HG03342 (cell line): ENCODE measurements around the gene DSCAML1.

Experiments used
- ATAC-seq: cut with Tn5 transposase; IDR thresholded peaks from one replicate; pipeline ENCODE4 v1.9.1; 2021; ENCODE audit warnings: mild to moderate bottlenecking, moderate library complexity; ENCODE audit not compliant: unreplicated experiment

DSCAML1 gene

GRCh38 chr11:117562136-117562535 lies 234.9 kb downstream of the DSCAML1 start:
- ATAC-seq: no peak

GRCh38 chr11:117560780-117561530 lies 236.1 kb downstream of the DSCAML1 start:
- no peak for ATAC-seq

- ATAC-seq: no peak
These were observed 237.3 kb downstream of the DSCAML1 start for GRCh38 chr11:117559698-117560097.

GRCh38 chr11:117557361-117557760 lies 239.7 kb downstream of the DSCAML1 start:
- no peak for ATAC-seq

GRCh38 chr11:117554601-117555333 lies 242.2 kb downstream of the DSCAML1 start:
- no peak for ATAC-seq

GRCh38 chr11:117552626-117553025 lies 244.4 kb downstream of the DSCAML1 start:
- no peak for ATAC-seq

GRCh38 chr11:117551761-117552343 lies 245.2 kb downstream of the DSCAML1 start:
- no peak for ATAC-seq

- no peak for ATAC-seq
These were observed 246.6 kb downstream of the DSCAML1 start for GRCh38 chr11:117550466-117550865.

GRCh38 chr11:117549417-117549816 lies 247.6 kb downstream of the DSCAML1 start:
- no peak for ATAC-seq

- ATAC-seq: no peak
These were observed 248.1 kb downstream of the DSCAML1 start for GRCh38 chr11:117548876-117549275.

- ATAC-seq: no peak
These were observed 249.1 kb downstream of the DSCAML1 start for GRCh38 chr11:117547946-117548345.

GRCh38 chr11:117547195-117547850 lies 249.7 kb downstream of the DSCAML1 start:
- ATAC-seq: no peak

- ATAC-seq: no peak
These were observed 250.4 kb downstream of the DSCAML1 start for GRCh38 chr11:117546431-117547194.

GRCh38 chr11:117545706-117546105 lies 251.3 kb downstream of the DSCAML1 start:
- ATAC-seq: no peak

- ATAC-seq: no peak
These were observed 252.8 kb downstream of the DSCAML1 start for GRCh38 chr11:117544130-117544800.

GRCh38 chr11:117541211-117541610 lies 255.8 kb downstream of the DSCAML1 start:
- ATAC-seq: no peak

- ATAC-seq: no peak
These were observed 258.5 kb downstream of the DSCAML1 start for GRCh38 chr11:117538263-117539135.

GRCh38 chr11:117535850-117536411 lies 261.1 kb downstream of the DSCAML1 start:
- ATAC-seq: no peak
